Stimulated activated CD4-positive, alpha-beta T cell treated with anti-CD3 and anti-CD28 coated beads, Interleukin-12 subunit alpha, Interleukin-12 subunit beta, amount 100 ng/mL, for 24 hours (primary cell): Measurements from ENCODE around the gene PSMD9.

ENCODE experiments used
- DNase-seq, 2 experiments: peaks; one replicate each; pipeline ENCODE4 v3.0.0-alpha.2; 2020; ENCODE audit warnings: low read depth in 2 of 2

The PSMD9 gene

DNA sequence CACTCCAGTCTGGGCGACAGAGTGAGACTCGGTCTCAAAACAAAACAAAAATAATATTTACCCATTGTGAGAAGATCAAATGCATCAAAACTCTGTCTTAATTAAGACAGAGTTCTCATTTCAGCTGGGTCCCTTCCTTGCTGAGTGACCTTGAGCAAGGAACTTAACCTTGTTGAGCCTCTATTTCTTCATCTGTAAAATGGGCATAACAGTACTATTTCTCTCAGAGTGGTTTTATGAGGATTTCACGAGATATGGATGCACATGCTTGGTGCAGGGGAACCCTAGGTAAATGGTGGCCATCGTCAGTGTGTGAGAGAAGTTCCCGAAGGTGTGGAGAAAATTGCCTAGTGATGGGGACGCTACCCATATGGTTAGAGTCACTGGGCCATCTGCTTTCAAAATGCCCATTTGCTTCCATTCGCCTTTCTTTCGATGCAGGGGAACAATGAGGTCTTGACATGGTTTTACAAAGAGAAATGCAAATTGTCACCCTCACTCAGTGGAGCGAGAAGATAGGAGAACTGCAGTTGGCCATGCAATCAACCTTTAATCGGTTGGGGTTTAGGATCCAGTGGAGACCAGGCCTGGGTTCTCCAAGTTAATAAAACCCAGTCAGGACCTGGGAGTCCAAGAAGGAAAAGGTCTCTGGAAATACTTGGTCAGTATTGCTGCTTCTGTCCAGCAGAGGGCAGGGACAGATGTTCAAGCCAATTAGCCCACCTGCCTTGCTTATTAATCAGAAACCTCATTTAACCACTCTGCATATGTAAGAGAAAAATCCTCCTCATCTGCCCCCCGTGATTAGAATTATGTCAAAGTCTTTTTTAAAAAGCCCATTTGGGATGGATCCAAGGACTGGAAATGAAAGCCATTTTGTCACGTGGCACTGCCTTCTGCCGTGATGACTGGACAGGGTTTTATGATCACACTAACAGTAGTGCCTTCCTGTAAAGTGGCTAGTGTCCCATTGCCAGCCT lies 67.0 kb downstream of the PSMD9 start:
- DNase-seq: no peak

DNA sequence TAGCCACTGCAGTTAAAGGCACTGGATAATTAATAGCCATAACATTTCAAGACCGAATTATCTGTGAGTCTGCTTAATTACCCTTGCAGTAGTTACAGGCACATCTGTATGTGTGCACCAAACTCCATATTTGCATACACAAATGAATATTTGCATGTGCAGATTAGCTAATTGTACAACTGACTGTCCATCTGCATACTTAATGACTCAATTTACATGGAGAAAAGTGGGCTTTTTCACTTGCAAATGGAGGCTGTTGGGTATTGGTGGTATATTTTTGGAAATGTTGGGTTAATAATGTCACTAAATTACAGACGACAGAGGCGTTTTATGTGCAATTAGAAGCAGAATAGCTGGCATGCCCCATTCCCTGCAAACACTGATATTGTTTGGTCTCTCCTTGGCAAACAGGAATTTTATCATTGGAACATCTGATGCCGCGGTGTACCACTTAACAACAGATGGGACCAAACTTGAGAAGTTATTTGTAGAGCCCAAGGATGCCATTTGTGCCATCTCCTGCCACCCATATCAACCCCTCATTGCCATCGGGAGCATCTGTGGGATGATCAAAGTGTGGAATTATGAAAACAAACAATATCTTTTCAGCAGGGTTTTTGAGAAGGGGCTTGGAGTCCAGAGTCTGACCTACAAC lies 69.4 kb downstream of the PSMD9 start:
- no peak for DNase-seq

DNA sequence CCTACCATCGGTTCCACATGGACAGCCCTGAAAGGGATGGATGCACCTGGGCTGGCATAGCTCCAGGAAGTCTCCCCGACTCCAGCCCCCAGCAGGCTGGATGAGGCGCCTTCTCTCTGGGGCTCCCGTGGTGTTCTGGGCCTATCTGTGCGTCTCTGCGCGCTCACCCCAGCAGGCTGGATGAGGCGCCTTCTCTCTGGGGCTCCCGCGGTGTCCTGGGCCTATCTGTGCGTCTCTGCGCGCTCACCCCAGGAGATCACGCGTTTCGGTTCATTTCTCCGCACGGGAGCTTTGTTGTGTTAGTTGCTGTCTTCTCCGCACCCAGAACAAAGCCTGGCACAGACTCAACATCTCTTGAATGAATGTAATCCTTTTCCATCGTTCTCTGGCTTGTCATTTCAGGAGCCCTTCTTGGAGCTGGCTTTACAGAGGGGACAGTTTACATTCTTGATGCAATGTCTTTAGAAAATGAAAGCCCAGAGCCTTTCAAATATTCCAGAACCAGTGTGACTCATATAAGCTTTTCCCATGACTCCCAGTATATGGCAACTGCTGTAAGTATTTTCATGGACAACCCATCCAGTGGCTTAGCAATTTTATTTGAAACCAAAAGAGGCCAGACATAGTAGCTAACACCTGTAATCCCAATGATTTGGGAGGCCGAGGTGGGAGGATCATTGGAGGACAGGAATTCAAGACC lies 70.1 kb downstream of the PSMD9 start:
- no peak for DNase-seq

DNA sequence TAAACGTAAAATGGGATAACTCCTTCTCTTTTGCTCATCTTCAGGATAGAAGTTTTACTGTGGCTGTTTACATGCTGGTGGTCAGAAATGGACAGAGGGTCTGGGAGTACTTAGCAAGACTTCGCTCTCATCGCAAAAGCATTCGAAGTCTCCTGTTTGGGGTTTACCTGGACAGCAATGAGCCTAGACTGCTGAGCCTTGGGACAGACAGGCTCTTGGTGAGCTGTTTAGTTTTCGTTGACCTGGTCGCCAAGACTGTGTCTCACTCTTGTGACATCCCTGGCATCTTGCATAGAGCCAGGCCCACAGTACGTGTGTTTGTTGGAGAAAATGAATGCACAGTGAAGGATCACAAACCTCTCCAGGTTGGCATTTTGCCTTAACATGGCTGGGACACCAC lies 72.0 kb downstream of the PSMD9 start:
- no peak for DNase-seq

DNA sequence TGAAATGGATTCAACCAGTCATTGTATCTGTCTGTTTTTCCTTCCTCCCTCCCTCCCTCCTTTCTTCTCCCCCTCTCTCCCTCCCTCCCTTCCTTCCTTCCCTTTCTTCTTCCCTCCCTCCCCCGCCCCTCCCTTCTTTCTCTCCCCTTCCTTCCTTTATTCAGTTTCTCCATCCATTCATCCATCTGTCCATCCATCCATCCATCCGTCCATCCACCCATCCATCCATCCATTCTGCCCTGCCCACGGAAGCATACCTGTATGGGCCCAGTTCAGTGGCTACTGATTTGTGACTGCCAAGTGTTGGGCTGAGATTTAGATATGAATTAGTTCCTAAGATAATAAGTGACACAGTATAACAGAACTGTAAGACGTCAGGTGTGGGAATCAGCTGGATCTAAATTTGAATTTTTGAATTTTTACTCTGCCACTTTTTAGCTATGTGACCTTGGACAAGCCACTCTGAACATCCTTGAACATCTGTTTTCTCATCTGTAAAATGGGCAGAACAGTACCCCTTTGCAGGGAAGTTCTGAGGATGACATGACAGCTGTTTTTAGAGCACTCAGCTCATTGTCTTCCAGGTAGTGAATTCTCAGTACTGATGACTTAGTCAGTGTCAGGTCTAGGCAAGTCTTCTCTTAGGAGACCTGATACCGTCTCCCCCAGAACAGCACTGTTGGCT lies 72.7 kb downstream of the PSMD9 start:
- no peak for DNase-seq

DNA sequence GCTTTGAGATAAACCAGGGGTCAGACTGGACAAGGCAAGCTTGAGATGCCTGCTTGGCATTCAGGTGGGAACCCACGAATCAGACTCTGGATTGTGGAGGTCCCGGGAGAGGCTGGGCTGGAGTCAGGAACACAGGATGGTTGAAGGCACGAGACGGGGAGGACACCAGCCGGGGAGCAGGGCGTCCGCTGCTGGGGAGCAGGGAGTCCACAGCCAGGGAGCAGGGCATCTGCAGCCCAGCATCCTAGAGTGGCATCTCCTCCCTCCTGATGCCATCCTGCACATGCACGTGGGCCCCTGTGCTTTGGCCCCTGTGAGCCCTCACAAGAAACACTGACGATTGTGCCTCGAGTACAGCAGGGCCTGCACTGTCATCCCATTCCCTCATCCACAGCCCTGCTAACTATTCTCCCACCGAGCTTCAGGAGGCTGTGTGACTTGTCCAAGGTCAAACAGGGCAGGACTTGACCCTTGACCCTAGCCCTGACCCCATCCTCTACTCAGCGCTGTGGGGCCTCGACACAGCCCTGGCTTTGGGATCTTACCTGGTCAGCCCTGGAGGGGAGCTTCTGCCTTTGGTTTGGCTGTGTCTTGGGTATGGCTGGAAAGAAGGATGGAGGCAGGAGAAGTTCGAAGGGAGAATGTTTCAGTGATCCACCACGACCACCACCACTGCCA lies 74.9 kb downstream of the PSMD9 start:
- no peak for DNase-seq

DNA sequence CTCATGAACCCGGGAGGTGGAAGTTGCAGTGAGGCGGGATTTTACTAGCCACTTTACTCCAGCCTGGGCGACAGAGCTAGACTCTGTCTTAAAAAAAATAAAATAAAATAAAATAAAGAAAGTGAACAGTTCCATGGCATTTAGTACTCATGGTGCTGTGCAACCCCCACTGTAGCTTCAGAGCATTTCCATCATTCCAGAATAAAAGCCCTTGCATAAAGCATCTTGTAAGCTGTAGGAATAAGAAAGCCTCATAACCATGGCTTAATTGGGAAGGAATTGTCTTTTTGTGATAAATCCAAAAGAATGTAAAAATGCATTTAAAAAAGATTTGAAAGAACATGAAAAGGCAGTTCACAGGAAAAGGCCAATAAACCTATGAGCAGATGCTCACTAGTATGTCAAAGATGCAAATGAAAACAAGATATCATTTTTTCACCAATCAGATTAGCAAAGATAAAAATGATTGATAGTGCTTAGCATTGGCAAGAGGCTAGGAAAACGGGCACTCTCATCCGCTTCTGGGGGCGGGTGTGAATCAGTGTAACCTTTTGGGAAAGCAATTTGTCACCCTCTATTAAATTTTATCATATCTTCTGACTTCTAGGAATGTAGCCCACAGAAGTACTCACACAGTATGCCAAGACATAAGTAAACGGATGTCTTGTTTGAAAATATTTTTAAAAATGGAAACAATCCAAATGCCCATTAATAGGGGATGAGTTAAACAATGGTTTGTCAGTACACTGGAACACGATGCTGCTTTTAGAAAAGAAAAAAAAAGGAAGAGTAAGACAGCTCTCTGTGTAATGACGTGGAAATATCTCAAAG lies 76.4 kb downstream of the PSMD9 start:
- no peak for DNase-seq

DNA sequence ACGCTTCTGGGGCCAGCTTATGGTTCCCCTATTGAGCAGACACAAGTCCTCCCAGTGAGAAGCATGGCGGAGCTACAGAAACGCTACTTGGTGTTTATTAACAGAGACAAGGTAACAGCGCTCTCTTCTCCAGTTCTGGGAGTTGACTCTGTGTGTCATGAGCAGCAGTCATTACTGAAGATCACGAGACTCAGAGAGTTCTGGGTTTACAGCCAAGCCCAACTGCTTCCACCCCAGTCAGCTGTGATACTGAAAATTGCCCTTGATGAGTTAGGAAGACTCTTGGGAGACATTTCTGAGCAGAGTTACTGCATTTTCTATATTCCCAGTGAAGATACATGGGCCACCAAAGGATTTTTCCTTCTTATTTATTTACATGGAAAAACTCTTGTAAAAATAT lies 78.4 kb downstream of the PSMD9 start:
- no peak for DNase-seq
